HG03108 (cell line): Measurements from ENCODE around the gene ELL.
"Not testable (repeated sequence)": the region's sequence is repeated elsewhere in the genome, so short reads cannot be mapped to it uniquely, and the experiment has no call there.

Experiments used
- ATAC-seq: cut with Tn5 transposase; IDR thresholded peaks from one replicate; pipeline ENCODE4 v1.9.1; 2021; ENCODE audit warnings: moderate library complexity; ENCODE audit not compliant: unreplicated experiment

The ELL gene

GRCh38 chr19:18405754-18406153 is 116.1 kb downstream of the ELL start:
- ATAC-seq: not testable (repeated sequence)

GRCh38 chr19:18402455-18403248 is 119.2 kb downstream of the ELL start:
- ATAC-seq: not testable (repeated sequence)

GRCh38 chr19:18401580-18402112 is 120.2 kb downstream of the ELL start:
- ATAC-seq: peak; percentile 53

- ATAC-seq: no peak
Measured at GRCh38 chr19:18399008-18399407, 122.9 kb downstream of the ELL start.

- ATAC-seq: no peak
Measured at GRCh38 chr19:18397242-18398202, 124.3 kb downstream of the ELL start, which contains the start of gene LRRC25. LRRC25 (minus strand) TSS chr19:18397622; CDS start chr19:18396963, 659 bp downstream.

- ATAC-seq: no peak
Measured at GRCh38 chr19:18396471-18397241, 125.2 kb downstream of the ELL start.

GRCh38 chr19:18393836-18394235 is 128.0 kb downstream of the ELL start:
- no peak for ATAC-seq

GRCh38 chr19:18392926-18393325 is 128.9 kb downstream of the ELL start:
- ATAC-seq: no peak
